ENCODE results near the gene NCOR2.

Gene NCOR2

DNA sequence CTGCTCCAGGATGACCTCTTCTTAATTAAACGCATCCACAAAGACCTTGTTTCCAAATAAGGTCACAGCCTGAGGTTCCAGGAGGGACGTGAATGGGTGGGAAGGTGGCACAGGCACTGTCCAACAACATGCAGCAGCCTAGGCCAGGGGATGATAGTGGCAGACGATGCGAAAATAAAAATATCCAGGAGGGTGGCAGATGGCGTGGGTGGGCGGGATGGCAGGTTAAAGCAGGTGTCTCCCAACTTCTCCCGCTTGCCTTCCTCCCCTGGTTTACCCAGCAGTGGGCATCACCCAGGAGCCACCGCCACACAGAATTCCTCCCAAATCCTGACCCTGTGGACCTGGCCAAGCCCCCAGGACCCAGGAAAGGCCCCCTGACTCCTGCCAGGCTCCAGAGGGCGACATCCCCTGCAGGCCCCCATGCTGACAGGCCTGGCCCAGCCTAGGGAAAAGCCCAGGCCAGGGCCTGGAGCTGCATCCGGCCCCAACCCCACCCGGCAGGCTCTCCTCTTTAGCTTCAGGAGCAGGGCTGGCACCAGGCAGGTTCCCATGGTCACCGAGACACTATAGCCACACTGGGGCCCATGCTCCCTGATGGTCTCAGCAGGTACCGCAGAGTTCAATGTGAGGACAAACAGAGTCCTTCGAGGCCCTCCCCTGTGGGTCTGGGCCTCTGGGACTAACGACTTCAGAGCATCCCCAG lies 9.7 kb downstream of the NCOR2 start:
- no peak for DNase-seq

- no peak for DNase-seq
Observed at GRCh38 chr12:124556896-124557501, 10.4 kb downstream of the NCOR2 start.

- no peak for DNase-seq
Observed at GRCh38 chr12:124556074-124556466, 11.3 kb downstream of the NCOR2 start.

DNA sequence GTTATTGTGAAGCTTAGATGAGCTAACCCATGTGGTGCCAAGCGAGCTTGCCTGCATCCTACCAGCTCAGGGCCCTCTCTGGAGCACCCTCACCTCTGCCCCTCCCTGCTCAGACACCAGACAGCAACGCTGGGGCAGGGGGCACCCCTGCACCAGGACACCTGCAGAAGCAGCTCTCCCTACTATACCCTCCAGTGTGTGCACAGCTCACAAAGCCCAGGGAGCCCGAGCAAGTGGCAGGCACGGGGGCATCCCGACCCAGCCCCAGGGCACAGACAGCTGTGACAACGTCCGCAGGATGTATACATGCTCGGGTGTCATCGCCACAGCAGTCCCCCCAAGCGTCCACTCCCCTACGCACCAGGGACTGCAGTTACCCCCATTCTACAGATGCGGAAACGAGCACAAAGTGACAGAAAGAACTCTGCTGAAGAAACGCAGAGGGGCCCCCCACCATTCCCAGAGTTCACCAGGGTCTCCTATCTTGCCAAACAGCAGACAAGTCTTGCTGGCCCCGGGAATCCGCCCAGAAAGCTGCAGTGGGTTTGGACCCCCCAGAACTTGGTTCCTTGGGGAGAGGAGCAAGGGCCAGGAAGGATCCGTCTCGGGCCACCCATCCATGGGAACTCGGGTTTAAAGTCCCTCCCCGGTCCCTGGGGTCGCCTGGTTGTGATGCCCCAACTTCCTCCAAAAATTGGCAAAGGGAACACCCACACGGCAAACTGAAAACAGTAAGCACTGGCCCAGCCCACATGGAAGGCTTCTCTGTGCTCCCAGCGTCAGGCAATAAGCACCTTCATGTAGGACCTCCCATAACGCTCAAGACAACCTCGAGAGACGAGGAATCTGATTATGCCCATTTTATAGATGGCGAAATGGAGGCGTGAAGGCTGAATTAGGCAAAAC lies 12.0 kb downstream of the NCOR2 start:
- no peak for DNase-seq

- no peak for DNase-seq
Observed at GRCh38 chr12:124554429-124555029, 12.9 kb downstream of the NCOR2 start.

GRCh38 chr12:124553862-124554428 lies 13.5 kb downstream of the NCOR2 start:
- no peak for DNase-seq

DNA sequence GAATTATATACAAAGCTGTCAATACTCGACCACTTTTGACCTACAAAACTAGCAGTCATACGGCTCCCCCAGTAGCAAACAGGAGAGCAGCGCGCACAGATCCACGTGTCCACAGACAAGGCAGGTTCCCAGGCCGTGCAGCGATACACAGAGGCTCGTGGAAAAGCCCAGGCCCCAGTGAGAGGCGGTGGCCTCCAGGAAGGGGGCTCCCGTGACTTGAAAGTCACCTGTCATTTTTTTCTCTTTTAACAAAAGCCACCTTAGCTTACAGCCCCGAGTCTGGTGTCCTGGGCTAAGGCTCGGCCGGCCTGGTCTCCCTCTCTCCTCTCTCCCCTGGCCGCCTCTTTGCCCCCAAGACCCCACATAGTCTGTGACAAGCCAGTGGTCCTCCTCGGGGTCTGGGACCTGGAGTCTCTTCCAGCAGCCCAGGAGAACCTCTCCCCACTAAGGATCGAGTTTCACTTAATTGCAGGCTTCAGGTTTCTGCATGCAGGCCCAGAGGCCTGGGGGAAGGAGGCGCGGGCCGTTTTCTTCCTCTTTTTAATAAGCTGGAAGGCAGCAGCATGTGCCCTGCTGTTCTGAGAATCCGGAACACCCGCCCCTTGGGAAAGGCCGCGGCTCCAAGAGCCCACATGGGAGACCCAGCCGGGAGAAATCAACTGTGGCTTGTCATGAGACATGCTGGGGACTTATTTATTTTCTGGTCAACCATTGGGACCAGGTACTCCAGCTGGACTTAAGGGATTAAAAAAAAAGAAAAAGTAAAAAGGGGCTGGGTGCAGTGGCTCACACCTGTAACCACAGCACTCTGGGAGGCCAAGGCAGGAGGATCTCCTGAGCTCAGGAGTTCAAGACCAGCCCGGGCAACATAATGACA lies 15.9 kb downstream of the NCOR2 start:
- DNase-seq = no peak

DNA sequence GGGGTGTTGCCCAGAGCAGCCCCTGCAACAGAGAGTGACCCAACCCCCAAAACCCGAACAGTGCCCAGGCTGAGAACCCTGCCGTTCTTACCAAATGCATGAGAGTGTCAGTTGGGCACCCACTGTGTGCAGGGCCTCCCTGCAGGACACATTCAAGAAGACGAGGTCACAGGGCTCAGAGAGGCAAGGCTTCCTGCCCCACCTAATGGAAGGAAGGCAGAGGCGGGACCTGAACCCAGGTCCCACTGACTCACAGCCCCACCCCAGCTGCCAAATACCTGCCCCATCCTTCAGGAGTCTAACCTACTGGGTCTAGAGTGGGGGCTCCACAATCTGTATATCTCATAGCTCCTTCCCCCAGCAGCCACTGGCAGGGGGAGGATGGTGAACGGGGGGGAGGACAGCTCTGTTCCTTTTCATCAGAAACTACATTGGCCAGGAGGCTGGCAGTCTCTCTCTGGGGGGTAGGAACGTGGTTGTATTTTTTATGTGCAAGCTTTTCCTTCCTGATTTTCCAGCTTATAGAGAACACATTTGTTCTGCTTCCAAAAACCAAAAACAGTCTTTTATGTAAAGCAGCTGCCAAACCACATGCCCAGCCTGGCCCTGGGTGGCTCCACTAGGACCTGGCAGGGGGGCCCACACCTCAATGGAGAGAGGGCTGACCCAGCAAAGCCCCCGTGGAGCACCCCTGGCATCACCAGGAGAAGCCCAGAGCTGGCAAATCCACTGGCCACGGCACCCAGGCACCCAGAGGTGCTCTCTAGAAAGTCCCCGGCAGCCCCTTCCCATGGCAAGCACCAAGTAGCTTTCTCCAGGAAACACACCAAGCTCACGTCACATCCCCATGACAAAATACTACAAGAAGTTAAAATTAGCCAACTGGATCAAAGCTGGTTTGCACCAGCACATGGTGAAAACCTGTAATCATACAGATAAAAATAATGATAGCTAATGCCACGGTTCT lies 17.0 kb downstream of the NCOR2 start:
- no peak for DNase-seq

- no peak for DNase-seq
Observed at GRCh38 chr12:124549629-124550028, 17.8 kb downstream of the NCOR2 start.

- no peak for DNase-seq
Observed at GRCh38 chr12:124548854-124549378, 18.5 kb downstream of the NCOR2 start.

DNA sequence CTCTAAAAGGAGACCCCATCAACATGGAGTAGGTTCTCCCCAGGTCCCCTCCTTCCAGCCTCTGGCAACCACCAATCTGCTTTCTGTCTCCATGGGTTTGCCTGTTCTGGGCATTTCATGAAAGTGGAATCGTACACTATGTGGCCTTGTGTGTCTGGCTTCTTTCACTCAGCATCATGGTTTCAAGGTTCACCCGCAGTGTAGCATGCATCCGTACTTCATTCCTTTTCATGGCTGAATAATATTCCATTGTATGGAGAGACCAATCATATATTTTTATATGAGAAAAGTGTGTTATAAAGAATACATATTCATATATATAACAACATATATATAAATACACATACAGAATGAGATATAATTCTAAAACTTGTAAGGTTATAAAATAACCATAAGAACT lies 19.8 kb downstream of the NCOR2 start:
- DNase-seq = no peak

- DNase-seq = peak; percentile 25
Observed at GRCh38 chr12:124545508-124546418, 21.6 kb downstream of the NCOR2 start.

GRCh38 chr12:124544983-124545382 lies 22.4 kb downstream of the NCOR2 start:
- no peak for DNase-seq

GRCh38 chr12:124544311-124544970 lies 23.0 kb downstream of the NCOR2 start:
- no peak for DNase-seq

DNA sequence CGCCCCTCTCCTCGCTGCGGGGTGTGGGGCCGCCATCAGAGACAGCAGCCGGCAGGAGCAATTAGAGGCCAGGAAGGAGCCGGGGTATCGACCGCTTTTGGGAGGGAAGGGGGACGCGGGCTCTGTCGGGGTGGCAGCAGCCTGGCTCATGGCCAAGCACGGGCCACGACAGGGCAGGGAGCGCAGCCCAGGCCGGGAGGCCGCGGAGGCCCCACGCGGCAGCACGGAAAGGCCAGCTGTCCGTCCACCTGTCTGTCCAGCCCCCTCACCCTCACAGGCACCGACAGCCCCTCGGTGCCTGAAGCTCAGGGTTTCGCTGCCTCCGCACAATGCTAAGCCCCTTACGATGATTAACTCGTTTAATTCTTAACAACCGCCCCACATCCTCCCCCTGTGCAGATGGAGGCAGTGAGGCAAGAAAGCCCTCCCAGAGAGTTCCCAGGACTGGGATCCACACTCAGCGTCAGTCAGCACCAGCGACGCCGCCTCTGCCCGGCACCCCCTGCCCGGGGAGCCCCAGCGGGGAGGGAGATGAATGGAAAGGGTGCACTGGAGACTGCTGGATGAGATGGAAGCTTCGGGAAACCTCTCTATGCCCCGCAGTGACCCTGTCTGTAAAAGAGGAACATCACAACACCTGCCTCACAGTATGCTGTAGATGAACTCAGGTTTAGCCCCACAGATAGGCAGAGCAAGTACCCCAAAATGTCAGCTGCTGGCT lies 23.7 kb downstream of the NCOR2 start:
- DNase-seq = no peak

- DNase-seq = no peak
Observed at GRCh38 chr12:124543052-124543589, 24.3 kb downstream of the NCOR2 start.

GRCh38 chr12:124542021-124542949 lies 25.1 kb downstream of the NCOR2 start:
- DNase-seq = no peak
